NCI-H2029 (cell line): ENCODE data around the gene MTHFD1.

Experiments used
- DNase-seq: peaks from one replicate; lab custom pipeline; 2025; lab: John Stamatoyannopoulos, UW

MTHFD1 gene

DNA sequence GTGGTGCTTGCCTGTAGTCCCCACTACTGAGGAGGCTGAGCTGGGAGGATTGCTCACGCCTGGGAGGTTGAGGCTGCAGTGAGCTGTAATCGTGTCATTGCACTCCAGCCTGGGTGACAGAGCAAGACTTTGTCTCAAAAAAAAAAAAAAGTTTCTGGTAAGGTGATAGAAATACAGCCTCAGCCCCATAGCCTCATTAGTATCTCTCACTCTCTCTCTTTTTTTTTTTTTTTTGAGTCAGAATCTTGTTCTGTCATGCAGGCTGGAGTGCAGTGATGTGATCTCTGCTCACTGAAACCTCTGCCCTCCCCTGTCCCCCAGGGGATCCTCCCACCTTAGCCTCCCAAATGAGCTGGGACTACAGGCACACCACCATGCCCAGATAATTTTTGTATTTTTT is 19.2 kb downstream of the MTHFD1 start:
- DNase-seq = no peak

DNA sequence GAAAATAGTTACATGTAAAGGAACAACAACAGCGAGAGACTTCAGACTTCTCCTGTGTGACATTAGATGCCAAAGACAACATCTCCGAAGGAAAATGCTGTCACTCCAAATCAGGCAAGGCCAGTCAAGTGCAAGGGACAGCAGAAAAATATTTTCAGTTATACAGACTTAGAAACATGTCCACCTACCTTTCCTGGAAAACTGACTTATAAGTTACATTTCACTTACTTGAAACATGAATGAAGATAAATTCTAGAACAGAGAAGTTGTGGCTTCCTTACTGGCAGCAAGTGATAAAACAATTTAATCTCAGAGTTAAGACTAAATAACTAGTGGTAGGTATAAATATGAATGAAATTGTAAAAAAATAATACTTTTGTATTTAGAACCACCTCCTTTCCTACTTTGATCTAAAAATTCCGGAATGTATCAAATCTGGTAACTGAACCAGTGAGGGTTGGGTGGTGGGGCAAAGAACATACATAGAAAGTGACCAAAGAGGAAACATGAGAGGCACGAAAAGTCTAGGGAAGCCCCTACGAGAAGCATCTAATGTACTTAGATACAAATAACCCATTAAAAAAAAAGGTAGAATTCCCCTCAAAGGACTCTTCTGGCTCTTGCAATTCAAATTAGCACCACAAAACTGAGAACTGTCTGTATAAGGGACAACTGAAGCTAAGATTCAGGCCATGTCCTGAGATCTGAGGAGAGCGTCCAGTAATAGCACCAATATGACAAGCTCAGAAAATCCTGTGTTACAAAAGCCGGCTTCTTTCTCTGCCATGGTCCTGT is 21.2 kb downstream of the MTHFD1 start:
- no peak for DNase-seq

DNA sequence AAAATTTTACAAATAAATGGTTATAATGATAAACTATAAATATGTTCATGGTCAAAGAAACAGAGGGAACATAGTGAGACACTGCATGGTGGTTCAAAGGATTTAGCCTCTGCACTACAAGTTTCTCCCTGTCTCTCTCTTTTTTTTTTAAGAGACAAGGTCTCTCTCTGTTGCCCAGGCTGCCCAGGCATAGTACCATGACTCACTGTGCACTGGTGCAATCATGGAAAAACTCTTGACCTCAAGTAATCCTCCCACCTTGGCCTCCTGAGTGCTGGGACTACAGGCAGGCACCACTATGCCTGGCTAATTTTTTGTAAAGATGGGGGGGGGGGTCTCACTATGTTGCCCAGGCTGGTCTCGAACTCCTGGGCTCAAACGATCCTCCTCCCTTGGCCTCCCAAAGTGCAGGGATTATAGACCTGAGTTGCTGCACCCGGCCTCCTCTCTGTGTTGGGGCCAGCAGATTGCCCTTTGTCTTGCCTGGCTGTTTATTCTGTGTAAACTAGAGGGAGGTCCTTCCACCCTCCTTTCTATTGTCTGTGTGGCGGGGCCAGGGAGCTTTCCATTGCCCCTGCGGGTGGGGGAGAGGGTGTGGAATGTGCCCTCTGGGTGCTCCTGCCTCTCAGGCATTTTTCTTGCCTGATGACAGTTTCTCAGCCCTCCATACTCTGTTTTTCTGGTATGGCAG is 22.1 kb downstream of the MTHFD1 start:
- DNase-seq = no peak

DNA sequence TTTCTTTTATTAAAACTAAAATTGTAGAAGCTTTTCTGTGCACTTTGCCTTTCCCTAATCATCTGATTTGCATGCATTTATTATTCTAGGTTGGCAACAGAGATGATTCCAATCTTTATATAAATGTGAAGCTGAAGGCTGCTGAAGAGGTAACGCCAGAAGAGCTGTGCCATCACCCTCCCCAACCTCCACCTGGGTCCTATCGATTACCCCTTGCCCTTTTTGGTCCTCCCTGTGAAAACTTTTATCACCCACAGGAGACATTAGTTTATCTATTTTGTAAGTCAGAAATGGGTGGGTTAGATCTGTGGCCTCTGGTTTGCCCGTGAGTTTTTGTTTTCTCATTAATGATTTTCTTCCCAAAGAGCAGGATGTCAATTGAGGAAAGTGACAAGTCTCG is 22.8 kb downstream of the MTHFD1 start:
- no peak for DNase-seq

DNA sequence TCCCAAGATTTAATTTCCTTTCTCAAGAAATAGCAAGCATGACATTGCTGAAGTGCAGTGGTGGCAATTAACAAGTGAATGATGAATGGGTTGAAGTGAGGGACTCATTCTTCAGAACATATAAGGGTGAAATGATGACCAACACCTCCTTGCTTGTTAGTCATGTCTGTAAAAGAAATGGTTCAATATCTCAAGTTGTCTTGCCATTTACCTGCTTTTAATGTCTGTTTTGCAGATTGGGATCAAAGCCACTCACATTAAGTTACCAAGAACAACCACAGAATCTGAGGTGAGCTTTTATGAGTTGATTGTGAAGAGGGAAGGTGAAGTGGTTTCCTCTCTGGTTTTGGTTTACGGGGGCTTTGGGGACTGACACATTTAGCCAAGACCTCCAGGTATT is 24.1 kb downstream of the MTHFD1 start:
- DNase-seq = no peak

DNA sequence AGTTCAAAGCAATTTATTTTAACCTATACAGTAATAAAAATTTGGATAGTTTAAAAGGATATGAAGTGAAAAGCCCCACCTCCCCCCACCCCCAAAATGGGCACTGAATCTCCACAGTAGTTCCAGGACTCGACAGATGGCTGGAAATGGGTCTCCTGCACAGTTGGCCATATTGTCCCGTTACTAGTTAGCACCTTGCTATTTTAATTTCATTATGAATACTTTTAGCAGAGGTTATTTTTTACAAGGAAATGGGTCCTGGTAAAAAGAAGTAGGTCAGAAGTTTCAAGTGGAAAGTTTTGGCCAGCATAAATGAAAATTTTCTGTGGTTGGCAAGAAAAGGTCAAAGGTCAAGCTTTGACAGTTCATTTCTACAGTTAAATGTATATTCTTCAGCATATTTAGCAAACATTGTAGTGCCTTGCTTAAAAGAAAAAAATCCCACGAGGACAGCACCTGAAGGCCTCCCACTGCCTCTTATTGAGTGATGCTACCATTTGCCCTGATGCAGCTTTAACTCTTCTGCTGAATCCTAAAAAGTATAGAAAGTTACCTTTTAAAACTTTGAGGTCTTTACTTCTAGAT is 28.3 kb downstream of the MTHFD1 start:
- no peak for DNase-seq

DNA sequence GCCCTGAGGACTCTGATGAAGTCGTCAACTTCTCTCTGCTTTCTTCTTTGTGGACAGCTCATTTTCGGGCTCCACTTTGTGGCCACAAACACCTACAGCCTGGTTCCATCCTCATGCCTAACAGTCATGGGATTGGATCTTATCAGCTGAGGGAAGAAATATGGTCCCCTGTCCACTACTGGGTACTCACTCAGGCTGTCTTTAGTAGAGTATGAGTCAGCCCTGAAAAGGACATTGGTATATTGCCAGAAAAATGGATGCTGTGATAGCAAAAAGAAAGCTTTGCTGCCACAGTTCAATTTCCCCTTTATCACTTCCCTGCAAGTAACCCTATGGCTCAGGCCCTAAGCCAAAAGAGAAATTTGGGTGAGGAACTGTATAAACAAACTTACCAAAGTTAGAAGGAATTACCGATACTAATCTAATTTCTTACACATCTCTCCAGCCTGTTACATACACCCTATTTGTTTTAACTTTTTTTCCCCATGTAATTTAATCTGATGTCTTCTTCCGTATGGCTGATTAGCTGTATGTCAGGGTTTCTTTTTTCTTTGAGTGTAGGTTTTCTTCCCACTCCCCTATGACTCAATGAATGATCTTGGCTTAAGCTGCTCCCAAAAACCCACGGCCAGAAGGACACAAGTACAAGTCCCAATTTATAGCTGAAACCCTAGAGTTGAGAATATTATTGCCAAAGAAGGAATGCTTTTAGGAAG is 29.1 kb downstream of the MTHFD1 start:
- DNase-seq = no peak

DNA sequence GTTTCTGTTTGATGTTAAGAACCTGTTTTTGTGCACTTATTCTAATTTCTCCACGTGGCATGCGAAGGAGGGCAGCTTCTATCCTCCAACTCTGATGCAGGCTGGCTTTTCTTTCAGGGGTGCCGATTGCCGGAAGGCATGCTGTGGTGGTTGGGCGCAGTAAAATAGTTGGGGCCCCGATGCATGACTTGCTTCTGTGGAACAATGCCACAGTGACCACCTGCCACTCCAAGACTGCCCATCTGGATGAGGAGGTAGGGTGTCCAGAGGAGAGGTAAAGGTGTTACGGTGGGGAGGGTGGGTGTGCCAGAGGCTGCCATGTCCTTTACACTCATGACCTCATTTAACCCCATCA is 29.6 kb downstream of the MTHFD1 start:
- DNase-seq = no peak

DNA sequence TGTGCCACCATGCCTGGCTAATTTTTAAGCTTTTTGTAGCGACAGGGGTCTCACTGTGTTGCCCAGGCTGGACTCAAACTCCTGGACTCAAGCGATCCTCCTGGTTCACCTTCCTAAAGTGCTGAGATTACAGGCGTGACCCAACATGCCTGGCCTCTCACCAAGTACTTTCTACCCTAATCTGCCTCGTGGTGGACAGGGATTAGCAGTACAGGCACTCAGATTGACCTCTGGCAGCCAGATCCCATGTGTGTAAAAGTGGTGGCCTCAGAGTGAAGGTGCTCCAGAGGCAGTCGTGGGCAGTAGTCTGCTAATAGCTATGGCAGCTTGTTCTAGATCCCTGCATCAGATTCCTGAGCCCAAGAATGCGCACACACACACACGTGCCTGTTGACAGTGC is 30.9 kb downstream of the MTHFD1 start:
- no peak for DNase-seq

DNA sequence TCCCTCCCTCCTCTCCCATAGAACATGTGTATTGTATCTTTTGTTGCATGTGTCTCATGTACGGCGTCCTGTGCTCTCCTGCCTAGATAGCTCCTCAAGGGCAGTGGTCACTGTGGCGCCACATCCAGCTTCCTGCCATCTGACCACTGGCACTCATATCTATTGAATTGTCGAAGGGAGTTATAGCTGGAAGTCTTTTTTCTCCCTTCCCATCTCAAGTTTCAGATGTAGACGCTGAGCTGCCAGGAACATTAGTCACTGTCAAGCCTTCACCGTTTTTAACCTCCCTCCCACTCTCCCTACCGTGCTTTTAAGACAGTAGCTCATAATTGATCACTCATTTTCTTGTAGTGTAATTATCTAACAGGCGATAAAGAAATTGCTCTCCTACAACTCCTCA is 33.0 kb downstream of the MTHFD1 start:
- no peak for DNase-seq

DNA sequence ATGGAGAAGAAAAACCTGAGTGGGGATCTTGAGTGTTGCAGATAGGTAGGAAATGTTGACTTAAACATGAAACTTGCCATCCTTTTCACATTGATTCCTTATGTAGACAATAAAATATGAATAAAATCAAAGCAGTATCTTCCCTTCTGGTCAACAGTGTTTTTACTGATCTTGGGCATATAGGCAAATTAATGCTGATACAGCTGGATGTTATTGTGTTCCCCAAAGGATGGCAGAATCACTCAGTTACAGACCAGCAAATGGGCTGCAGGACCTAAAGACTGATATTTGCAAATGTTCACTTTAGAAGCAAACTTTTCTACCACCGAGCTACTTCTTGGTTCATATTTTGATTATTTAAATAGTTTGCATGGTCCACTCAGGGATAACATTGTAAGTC is 33.9 kb downstream of the MTHFD1 start:
- DNase-seq = no peak

DNA sequence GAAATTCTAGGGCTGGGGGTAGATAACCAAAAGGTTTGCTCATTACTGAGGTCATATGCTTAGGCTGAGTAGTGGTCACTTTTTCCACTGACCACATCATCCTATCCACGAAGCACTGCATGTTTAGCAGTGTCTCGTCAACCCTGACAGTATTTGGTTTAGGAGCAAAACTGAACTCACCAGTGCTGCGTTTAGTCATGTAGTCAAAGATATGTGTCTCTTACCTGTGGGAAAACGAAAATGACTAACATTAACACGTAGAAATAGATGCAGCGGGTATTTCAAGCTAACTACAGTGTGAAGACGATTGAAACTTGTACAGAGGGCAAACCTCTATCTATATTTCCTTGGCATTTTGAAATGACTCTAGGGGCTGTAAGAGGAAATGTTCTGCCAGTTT is 34.6 kb downstream of the MTHFD1 start:
- no peak for DNase-seq

DNA sequence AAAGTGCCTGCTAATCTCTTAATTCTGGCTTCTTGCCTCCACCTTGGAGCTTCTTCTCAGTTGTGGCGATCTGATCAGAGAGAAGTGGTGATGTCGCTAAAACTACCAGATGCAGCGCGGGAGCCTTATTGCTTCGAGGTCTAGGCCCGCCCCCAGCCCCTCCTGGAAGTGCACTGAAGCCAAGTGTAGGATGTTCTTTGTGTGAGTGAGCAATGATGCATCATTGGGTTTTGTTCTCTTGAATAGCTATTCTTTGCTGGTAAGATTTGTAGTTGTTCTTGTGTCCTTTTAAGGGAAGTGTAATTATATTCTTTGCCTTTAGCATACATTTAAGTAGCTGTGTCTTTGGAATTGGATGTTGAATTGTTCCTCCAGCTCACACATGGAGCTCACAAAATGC is 35.8 kb downstream of the MTHFD1 start:
- DNase-seq = no peak

DNA sequence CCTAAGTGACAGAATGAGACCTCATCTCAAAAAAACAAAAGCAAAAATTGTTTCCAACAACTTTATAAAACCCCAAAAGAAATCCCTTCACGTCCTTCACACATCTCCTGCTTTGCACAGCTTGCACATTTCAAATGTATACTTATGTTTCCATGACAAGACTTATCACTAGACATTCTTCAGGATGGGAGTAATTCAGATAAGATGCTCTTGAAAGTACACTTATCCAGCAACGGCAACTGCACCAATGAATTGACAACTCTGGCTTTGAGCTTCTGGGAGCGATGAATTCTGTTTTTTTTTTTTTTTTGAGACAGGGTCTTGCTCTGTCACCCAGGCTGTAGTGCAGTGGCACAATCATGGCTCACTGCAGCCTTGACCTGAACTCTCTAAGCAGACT is 46.4 kb downstream of the MTHFD1 start:
- no peak for DNase-seq

DNA sequence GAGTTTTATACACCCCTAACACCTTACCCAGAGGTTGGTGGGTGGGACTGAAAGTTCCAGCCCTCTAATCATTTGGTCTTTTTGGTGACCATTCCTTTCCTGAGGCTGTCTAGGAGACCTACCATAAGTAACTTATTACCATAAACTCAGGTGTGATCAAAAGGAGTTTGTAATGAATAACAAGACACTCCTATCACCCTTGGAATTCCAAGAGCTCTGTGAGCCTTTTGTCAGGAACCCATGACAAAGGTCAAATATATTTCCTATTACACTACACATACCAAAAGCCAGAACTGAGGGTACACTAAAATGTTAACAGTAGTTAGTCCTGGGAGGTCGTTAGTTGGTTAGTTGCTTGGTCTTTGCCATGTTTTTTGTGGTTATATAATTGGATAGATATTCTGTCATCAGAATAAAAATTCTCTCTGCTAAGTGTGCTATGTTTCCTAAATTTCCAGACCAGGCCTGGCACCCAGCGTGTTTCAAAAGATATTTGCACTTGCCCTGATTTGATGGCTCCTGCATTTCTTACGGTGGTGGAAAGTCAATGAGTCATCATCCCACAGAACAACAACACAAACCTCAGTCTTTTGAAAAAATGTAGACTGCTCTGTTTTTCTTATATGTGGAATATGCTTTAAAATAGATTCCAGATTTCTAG is 50.2 kb downstream of the MTHFD1 start:
- no peak for DNase-seq

DNA sequence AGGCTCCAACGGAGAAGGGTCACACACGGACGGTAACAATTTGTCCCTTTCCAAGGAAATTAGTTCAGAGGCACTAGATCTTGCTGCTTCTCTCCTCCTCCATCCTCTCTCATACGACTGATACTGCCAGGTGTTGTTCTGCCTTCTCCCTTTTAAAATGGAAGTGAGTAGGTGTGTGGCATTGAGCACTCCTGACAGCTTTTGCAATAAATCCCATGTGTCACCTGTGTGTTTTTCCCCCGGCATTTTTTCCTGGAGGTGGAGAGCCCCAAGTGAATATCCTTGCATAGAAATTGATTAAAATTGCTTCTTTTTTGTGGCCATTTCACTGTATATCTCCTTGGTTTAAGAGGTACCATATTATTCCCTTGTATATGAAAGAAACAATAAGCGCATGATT is 51.0 kb downstream of the MTHFD1 start:
- no peak for DNase-seq

DNA sequence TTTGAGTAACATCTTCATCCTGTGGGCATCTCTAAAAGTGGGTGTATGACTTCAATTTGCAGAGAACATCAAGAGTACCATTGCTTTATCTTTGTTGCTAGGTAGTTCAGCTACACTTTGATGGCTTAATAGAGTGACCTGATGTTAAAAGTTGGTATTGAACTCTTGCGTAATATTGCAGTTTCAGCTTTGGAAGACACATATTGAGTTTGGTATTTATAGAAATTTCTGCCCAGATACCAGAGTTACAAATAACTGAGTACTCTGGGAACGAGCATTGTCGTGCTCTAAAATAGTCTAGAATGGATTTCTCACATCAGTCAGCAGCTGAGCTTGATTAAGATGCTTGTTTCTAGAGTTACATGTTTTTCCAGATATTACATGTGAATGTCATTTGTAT is 52.3 kb downstream of the MTHFD1 start:
- DNase-seq = no peak

DNA sequence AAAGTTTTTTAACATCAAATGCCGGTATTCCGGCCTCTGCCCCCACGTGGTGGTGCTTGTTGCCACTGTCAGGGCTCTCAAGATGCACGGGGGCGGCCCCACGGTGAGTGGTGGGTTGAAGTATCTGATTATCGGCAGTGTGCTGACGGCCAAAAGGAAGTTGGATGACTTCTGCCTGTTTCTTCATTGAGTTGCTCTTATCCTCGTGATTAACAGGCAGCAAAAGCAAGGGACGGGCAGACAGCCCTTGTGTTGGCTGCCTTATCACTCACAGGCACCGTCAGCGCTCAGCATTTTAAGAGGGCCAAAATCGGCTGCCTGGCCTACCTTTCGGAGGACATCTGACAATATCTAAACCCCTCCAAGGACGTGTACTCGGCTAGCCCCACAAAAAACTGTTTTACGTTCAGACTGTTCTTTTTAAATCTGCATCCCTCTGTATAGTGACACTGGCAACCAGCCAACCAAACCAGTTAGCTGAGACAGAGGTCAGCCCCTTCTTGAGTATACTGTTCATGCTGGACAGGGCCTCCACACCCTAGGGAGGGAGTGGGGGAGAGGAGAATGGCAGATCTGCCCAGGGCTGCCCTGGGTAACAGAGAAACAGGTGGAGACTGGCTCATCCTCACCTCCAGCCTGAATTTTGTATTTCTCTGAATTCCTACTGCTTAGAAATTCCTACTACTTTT is 54.3 kb downstream of the MTHFD1 start:
- no peak for DNase-seq

DNA sequence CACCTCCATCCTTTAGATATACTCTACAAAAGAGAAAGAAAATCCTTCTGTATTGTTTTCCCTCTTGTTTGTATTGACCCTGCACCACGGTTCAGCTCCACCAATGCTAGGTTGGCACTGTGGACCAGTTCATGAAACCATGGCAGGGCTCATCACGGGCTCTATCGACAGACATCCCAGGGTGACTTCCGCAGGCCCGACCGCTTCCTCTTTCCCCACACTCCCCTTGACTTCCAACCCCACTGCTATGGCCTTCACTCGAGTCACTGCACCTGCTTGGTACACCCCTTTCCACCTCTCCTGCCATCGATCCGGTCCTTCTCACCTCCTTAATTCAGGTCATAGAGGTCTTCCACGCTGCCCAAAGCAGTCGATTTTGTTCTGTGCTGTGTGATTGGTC is 56.0 kb downstream of the MTHFD1 start:
- no peak for DNase-seq

DNA sequence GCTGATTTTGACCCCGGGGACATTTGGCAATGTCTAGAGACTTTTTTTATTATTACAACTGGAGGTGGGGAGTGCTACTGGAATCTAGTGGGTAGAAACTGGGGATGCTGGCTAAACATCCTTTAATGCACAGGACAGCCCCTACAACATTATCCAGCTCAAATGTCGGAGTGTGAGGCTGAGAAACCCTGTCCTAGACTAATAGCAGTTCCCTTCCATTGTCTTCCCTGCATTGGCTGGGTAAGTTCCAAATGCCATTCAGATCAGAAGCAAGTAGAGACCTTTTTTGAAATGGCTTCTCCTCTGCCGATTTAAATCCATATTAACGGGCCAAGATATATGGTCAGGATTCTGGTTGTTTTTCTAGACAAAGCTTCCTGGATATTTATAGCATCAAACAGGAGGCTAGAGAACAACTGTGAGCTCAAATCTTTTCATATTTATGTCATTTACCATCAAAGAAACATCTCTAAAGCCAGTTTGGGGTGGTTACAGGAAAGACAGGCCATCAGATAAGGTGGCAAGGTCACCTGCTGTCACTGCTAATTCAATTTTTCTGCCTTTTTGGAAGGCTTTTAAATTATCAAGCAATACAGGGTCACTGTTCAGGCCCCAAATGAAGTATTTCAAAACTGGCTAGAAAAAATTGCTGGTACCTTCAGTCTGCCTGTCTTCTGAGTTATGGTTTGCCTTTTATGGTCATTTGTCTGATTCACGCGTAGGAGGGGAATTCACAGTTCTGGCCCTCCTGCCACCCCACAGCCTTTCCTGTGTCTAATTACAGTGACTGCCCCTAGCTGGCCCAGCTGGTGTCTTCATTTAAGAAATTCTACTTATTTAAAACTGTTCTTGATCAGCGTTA is 57.1 kb downstream of the MTHFD1 start:
- no peak for DNase-seq
